GM18867 (cell line): Measurements from ENCODE around the gene NOL12.

Experiments
- ATAC-seq: cut with Tn5 transposase; IDR thresholded peaks from one replicate; pipeline ENCODE4 v1.9.1; 2021; ENCODE audit warnings: mild to moderate bottlenecking, moderate library complexity; ENCODE audit not compliant: unreplicated experiment

Gene NOL12

DNA sequence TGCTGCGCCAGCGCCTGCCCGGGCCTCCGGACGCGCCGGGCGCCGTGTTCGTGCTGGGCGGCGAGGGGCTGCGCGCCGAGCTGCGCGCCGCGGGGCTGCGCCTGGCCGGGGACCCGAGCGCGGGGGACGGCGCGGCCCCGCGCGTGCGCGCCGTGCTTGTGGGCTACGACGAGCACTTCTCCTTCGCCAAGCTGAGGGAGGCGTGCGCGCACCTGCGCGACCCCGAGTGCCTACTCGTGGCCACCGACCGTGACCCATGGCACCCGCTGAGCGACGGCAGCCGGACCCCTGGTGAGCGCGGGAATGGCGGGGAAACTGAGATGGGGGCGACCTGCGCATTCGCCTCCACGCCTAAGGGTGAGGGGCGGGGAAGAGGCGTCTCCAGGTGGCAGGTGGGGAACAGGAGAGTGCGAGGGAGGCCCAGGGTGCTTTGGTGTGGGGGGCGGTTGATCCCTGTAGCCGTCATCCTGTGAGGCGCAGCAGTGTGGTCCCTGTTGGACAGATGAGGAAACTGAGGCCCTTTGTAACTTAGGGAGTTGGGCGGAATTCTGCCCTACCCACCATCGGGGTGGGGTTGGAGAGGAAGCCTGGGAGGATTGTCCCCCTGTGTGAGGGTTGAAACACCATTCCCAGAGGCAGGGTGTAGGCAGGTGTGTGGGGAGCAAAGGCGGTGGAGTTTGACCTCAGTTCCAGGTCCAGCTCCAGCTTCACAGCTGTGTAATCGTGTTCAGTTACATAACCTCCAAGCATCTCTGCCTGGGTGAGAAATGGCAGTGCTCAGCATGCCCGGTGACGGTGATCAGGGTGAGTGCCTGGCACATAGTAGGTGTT lies 26.9 kb upstream of the NOL12 start:
- ATAC-seq: peak; percentile 20

- ATAC-seq: no peak
These were observed 26.0 kb upstream of the NOL12 start for GRCh38 chr22:37659897-37660708.

GRCh38 chr22:37660709-37661045 lies 25.5 kb upstream of the NOL12 start:
- ATAC-seq: no peak

DNA sequence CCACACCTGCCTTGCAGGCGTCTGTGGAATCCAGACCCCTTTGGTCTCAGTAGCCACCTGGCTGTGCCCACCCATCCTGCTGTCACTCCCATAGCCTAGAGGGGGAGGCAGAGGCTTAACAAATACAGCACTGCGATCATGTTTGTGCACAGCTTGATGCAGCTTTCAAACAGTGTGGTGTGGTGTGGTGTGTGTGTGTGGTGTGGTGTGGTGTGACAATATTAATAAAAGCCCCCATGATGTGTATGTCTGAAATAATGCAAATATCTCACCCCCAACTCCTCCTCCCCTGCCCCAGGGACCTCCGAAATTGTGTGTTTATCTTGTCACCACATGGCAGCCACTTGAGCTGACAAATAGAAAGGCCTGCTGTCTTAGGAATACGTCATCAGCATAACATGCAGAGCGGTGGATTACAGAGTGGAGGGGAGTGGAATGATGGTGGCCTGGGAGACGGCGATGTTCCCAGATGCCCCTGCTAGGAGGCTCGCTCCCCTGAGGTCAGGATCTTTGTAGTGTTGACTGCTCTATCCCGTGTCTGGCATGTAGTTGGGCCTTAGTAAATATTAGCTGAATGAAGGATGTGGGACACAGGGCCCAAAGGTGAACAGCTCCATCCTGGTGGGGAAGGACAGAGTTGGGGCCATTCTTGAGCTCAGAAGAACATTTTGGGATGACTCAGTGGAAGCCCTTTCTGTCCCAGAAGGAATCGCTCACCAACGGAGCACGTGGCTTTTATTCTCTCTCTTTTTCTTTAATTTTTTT lies 24.8 kb upstream of the NOL12 start:
- ATAC-seq: no peak

GRCh38 chr22:37662039-37662438 lies 24.1 kb upstream of the NOL12 start:
- no peak for ATAC-seq

- no peak for ATAC-seq
These were observed 22.5 kb upstream of the NOL12 start for GRCh38 chr22:37663521-37664140.

GRCh38 chr22:37664249-37665101 lies 21.7 kb upstream of the NOL12 start:
- no peak for ATAC-seq

DNA sequence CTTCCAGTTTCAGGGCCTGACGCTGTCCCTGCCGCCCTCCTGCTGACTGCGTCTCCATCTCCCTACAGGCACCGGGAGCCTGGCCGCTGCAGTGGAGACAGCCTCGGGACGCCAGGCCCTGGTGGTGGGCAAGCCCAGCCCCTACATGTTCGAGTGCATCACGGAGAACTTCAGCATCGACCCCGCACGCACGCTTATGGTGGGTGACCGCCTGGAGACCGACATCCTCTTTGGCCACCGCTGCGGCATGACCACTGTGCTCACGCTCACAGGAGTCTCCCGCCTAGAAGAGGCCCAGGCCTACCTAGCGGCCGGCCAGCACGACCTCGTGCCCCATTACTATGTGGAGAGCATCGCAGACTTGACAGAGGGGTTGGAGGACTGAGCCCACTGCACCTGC lies 20.7 kb upstream of the NOL12 start:
- ATAC-seq: no peak

DNA sequence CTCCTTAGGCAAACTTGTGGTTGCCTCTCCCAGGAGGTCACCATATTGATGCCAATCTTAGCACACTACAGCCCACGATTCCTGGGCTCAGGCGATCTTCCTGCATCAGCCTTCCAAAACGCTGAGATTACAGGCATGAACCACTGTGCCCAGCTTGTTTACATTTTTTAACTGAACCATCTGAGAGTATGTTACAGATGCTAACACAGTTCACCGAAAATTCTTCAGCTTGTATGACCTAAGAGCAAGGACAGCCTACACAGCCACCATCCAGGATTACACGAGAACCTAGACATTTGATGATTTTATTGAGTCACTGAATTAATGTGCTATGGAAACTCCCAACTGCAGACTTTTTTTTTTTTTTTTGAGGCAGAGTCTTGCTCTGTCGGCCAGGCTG lies 16.6 kb upstream of the NOL12 start:
- ATAC-seq: no peak

DNA sequence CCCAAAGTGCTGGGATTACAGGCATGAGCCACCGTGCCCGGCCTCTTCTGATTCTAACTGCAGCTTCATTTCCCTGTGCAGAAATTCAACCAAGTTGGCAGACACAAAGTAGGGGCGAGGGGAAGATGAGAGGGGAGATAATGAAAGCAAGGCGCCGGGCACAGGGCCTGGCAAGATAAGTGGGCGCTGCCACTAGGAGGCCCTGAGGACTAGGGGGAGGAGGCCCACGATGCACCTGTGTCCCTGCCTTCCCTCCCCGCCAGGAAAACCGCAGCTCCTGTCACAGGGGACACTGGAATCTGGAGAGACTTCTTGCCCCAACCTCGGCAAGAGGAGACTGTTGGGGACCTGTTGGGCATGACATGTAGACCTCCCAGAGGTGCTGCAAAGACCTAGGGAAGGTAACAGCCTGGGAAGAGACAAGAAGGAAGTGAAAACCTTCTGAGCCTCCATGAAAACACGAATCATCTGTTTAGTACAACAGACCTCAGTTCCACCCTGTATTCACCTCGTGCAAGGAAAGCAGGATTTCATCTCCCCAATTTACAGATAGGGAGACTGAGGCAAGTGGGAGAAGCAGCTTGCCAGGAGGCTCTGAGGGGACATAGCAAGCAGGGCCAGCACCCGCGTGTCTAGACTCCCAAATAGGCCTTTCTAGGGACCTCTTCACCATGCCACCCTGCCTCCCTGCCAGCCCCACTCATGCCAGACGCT lies 13.8 kb upstream of the NOL12 start:
- no peak for ATAC-seq

- no peak for ATAC-seq
These were observed 13.2 kb upstream of the NOL12 start for GRCh38 chr22:37672920-37673455.

GRCh38 chr22:37674248-37674647 lies 11.9 kb upstream of the NOL12 start:
- ATAC-seq: no peak

- peak; percentile 40 for ATAC-seq
These were observed 10.9 kb upstream of the NOL12 start, which contains the start of gene LGALS1 for GRCh38 chr22:37674951-37675929. LGALS1 (plus strand) TSS chr22:37675636; CDS start chr22:37675703, 67 bp downstream.

DNA sequence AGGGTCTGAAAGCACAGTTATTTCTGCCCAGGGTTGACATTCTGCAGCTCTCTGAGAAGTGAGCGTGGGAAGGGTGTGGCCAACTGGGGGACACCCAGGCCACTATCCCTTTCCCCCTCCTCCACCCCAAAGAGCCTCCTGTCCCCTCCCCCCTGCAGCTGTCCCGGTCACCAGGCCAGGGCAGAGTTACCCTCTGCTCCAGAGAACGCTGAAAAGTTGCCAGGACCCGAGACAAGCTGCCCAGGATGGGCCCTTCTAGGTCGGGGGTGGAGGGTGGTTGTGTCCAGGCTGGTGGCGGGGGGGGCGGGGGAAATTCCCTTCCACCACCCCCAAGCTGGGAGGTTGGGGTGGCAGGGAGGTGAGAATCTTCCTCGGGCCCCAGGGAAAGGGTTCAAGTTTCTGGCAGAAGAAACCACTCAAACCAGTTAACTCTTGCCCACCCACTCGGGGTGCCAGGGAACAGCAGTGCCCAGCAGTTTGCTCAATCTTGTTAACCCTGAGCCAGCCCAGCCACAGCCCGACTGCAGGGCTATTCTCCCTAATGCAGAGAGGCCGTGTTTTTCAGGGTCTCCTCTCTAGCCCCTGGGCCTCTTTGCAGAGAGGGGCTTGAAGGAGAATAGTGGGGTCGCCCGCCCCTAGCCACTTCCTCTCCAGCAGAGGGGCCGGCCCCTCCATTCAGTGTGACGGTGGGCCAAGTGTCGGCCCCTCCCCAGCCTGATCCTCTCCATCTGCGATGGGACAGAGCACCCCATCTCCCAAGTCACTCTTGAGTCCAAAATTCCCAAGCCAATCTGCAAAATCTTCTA lies 10.0 kb upstream of the NOL12 start:
- ATAC-seq: no peak

DNA sequence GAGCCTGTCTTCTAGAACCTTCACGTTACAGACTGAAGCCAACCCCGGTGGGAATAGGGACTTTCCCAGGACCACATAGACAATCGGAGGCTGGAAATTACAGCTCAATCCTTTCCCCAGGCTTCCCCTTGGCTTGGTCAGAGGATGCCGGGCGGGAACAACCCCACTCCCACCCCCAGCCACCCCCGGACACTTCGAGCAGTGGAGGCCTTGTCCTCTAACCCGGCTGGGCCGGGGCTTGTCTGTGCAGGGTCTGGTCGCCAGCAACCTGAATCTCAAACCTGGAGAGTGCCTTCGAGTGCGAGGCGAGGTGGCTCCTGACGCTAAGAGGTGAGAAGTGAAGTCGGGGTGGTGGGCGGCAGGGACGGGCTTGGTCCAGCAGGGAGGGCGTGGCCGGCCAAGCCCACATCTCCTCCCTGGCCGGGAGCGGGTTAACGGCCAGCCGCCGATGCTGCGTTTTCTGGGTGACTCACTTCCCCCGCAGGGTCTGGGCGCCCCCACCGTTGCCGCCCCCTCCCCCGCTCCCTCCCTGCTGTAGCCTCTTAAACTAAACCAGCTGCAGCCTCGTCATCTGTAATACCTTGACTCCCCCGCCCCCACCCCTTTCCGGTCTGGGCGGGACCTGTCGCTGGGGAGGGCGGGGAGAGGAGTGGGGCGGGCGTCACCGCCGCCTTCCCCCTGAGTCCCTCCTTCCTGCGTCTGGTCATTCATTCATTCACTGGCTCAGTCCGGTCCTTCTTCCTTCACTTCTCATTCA lies 9.2 kb upstream of the NOL12 start:
- peak; percentile 45 for ATAC-seq

DNA sequence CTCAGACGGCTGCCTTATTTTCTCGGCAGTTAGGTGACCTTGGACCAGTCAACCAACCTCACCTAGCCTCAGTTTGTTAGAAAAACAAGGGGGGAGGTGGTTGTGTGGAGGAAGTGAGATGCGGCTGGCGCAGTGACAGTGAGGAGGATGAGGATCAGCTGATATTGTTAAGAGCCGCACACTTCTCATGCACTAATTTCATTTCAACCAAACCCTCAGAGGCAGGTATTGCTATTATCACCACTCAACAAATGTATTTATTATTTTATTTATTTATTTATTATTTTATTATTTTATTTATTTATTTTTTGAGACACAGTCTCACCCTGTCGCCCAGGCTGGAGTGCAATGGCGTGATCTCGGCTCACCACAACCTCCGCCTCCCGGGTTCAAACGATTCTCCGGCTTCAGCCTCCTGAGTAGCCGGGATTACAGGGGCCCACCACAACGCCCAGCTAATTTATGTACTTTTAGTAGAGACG lies 8.6 kb upstream of the NOL12 start:
- peak; percentile 13 for ATAC-seq
